ENCODE data around the gene AOAH. TPM values are rescaled to one million over a fixed set of nuclear protein-coding genes. Genes with fewer than 3 reads are reported as not detected.
A peak's percentile ranks its signal among the peaks of the same experiment; 100 is the strongest.

AOAH gene
- not detected in 2 replicates for total RNA-seq (2014; rRNA removed)
- polyA plus RNA-seq (2012) = not detected

- DNase-seq (ENCODE audit: low read depth) = no peak
Measured at GRCh38 chr7:36723951-36724664, at the start of gene AOAH. AOAH (minus strand) TSS chr7:36724494; CDS start chr7:36724148, 346 bp downstream.

- no peak for DNase-seq (ENCODE audit: low read depth)
Measured at GRCh38 chr7:36766451-36766850, 42.2 kb upstream of the AOAH start.

GRCh38 chr7:36765605-36766004 lies 41.3 kb upstream of the AOAH start:
- no peak for DNase-seq (ENCODE audit: low read depth)

GRCh38 chr7:36764929-36765328 lies 40.6 kb upstream of the AOAH start:
- no peak for DNase-seq (ENCODE audit: low read depth)

GRCh38 chr7:36763132-36763816 lies 39.0 kb upstream of the AOAH start:
- DNase-seq (ENCODE audit: low read depth) = no peak

GRCh38 chr7:36762394-36762793 lies 38.1 kb upstream of the AOAH start:
- no peak for DNase-seq (ENCODE audit: low read depth)

- no peak for DNase-seq (ENCODE audit: low read depth)
Measured at GRCh38 chr7:36761835-36762234, 37.5 kb upstream of the AOAH start.

- no peak for DNase-seq (ENCODE audit: low read depth)
Measured at GRCh38 chr7:36760856-36761762, 36.8 kb upstream of the AOAH start.

- no peak for DNase-seq (ENCODE audit: low read depth)
Measured at GRCh38 chr7:36758879-36759278, 34.6 kb upstream of the AOAH start.

GRCh38 chr7:36755484-36755883 lies 31.2 kb upstream of the AOAH start:
- no peak for DNase-seq (ENCODE audit: low read depth)

GRCh38 chr7:36752026-36752711 lies 27.9 kb upstream of the AOAH start:
- DNase-seq (ENCODE audit: low read depth) = no peak

- no peak for DNase-seq (ENCODE audit: low read depth)
Measured at GRCh38 chr7:36750451-36750850, 26.2 kb upstream of the AOAH start.

- DNase-seq (ENCODE audit: low read depth) = no peak
Measured at GRCh38 chr7:36749282-36749960, 25.1 kb upstream of the AOAH start.

GRCh38 chr7:36748017-36748487 lies 23.8 kb upstream of the AOAH start:
- DNase-seq (ENCODE audit: low read depth) = no peak

- DNase-seq (ENCODE audit: low read depth) = peak; percentile 8
Measured at GRCh38 chr7:36747280-36748016, 23.2 kb upstream of the AOAH start.

GRCh38 chr7:36746347-36746746 lies 22.1 kb upstream of the AOAH start:
- no peak for DNase-seq (ENCODE audit: low read depth)

GRCh38 chr7:36742911-36743775 lies 18.8 kb upstream of the AOAH start:
- DNase-seq (ENCODE audit: low read depth) = no peak

- no peak for DNase-seq (ENCODE audit: low read depth)
Measured at GRCh38 chr7:36741866-36742265, 17.6 kb upstream of the AOAH start.

GRCh38 chr7:36739351-36739750 lies 15.1 kb upstream of the AOAH start:
- DNase-seq (ENCODE audit: low read depth) = no peak
